ENCODE results near the gene PAX2. TPM values are rescaled to one million over a fixed set of nuclear protein-coding genes. Genes with fewer than 3 reads are reported as not detected.

Gene PAX2
- polyA plus RNA-seq, 3 donors = 130 to 141 (median 133) TPM

DNA sequence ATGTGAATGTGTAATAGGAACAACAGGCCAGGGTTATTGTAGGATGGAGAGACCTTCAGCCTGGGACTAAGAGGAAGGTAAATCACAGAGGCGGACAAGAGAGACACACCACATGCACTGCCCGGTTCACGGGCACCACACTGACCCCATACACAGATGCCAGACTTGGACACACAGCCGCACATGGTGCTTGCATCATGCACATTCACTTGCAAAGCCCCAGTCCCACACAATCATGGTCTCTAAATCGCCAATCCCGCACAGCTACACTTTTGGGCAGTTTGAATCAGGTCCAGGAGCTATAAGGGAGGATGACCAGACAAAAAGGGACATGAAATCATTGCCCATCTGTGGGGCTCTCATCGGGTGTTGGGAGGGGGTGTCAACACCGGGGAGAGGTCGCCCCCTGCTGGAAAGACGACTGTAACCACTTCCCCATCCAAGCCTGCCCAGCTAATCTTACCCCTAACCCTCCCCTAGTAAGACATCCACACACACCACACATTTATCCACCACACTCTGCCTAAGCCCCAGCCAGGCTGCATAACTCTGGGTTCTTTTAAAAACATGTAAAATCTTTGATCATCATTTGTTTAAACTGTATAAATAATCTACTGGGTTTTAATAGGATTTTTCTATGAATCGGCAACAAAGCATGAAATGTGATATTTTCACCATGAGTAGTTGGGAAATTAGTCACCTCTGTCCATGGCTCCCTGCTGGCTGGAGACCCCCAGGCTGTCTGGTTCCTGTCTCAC lies 126.8 kb downstream of the PAX2 start:
- DNase-seq (ENCODE audit: low read depth in 3 of 3, low spot score in 2 of 3) = peak in 1 of 3 donors; percentile 42

DNA sequence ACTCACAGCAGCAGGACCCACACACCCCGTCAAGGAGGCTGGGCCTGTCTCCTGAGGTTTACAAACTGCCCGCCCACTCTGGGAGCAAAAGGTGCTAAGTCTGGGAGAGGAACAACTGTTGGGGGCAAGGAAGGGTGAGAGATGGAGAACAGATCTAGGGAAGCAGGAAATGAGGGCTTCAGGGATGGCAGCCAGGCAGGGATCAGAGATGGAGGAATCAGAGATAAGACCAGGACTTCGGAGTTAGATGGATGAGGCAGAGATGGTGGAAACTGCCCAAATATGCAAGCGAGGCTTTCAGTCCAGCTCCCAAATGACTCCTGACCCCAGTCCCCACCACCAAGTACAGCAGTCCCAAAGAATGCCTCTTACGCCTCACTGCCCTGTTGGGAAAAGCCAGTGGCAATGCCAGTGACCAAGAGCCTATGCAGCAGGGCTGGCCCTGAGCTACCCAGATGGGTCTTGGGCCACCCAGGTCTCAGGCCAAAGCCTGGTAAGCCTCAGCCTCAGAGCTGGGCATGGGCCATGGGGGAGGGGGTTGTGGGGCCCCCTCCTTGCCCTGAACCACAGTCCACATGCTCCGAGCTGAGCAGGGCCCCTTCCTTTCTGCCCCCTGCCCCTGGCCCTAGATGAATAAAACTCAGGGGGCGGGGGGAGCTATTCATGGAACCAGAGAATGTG lies 127.9 kb downstream of the PAX2 start:
- no peak for DNase-seq (ENCODE audit: low read depth in 3 of 3, low spot score in 2 of 3)

DNA sequence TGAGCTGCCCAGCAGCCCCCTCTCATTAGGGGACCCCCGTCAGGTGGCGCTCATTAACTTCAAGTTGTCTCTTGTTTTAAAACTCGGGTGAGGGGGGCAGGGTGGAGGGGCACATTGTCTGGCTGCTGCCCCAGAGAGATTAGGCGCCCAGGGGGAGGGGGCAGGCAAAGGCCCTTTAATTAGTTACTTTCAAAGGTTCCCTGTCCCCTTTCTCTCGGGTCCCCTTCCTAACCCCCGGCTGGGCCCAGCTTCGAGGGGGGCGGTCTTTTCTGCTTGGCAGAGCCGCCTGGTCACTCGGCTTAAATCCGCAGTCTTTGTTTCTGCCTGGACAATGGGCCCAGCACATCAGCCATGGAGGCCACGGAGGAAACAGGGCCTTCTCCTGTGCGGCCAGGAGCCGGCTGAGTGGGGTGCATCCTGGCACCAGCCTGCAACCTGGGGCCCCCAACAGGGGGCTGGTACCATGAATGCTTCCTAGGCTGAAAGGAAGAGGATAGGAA lies 128.5 kb downstream of the PAX2 start:
- DNase-seq (ENCODE audit: low read depth in 3 of 3, low spot score in 2 of 3) = no peak

DNA sequence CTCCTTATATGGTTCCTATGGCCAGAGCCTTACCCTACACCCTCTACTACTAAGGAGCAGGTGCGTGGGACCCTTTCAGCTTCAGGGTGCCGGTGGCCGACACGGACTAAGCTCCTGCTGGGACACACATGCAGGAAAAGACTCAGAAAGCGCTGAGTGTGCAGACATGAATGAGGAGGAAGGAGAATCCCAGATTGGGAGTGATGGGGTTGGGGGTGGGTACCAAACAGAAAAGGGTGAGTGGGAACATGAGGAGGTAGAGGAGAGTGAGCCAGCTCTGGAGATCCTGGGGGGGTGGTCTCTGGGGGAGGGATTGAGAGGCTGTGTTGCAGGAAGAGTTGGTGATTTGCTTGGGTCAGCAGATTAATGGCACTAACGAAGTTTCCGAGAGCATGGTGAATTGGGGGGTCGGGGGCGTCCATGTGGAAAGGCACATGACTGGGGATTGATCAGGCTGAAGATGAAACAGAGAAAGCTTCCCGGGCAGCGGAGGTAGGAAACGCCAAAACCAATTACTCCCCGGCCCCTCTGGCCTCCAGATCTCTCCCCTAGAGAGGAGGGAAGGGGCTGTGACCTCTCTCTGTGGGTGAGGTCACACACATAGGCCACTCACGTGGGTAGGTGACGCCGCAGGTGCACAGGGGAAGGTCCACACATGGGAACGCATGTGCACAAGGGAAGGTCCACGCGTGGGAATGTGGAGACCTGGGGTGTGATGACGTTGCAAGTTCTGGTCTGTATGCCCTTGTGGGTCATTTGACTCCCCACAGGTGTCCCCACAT lies 129.5 kb downstream of the PAX2 start:
- DNase-seq (ENCODE audit: low read depth in 3 of 3, low spot score in 2 of 3) = no peak

DNA sequence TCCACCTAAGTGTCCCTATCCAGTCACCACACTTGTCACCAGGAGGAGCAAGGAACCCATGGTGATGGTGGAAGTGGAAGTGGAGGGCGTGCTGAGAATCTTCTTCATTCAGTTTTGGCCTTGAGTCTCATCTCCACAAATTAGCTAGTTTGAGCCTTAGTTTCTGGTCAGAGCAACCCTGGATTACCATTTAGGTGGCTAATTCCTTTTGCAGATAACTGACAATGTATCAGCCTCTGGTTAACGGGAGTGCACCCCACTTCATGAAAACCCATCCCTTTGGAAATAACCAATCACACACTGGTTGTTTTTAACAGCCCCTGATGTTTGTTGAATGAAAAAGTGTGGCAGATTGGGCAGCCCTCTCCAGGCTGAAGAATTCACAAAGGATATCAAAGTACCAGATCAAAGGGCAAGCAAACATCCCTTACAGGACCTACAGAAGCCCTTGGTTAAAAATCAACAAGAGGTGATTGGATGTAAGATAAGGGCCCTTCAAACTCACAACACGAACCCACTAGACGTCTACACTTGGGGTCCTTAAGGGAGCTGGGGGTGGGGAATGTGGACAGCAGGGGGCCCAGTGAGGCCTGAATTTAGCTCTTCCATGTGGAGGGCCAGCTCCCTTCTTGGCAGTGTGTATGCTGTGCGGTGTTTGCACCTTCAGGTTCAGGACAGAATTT lies 130.2 kb downstream of the PAX2 start:
- no peak for DNase-seq (ENCODE audit: low read depth in 3 of 3, low spot score in 2 of 3)

DNA sequence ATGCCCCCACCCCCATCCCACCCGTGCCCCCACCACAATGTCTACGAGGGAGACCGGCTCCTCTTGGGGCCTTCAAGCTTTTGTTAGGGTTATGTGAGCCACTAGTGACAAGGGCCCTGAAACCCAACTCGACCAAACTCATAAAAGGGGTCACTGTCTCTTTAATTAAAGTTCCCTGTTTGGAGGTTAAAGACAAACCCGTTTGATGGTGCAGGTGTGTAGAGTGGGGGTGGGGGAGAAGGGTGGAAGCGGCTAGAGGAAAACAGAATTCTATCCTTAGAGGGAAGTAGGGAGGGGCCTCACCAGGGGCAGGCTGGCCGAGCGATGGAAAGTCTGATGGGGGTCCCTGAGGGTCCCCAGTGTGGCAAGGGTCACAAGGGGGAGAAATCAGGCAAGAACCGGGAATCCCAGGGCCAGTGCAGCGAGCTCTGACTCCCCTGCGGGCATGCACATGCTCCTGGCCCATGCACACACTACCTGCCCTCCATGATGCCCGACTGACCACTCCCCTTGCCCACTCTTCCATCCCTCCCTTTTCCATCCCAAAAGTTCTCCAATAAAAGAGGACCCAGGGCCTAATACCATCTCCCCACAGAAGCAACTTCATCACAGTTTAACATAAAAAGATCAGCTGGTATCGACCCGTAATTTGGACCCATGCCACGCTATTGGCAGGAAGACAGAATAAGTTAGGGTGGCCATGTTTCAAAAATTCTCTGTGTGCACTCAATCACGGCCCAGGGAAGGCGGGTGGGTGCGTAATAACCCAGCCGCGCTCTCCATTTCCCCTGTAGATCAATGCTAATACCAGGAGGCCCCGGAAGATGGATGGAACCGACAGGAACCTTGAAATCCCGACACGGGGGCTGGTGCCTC lies 131.4 kb downstream of the PAX2 start:
- no peak for DNase-seq (ENCODE audit: low read depth in 3 of 3, low spot score in 2 of 3)

DNA sequence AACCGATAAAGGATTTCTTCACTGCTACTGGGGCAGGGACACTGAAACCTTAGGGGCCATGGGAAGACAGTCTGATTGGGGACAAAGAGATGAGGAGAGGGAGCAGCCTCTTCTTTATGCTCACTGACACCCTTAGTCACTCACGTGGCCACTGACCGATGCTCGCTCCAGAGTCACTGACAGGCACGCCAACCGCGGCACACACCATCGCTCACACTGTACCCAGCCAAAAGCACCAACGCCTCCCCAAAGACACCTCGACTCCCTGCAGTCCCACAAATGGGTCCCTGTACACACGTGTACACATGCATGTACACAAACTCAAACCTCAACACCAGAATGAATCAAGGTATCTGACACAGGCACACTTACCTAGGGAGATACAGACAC lies 132.1 kb downstream of the PAX2 start:
- no peak for DNase-seq (ENCODE audit: low read depth in 3 of 3, low spot score in 2 of 3)

DNA sequence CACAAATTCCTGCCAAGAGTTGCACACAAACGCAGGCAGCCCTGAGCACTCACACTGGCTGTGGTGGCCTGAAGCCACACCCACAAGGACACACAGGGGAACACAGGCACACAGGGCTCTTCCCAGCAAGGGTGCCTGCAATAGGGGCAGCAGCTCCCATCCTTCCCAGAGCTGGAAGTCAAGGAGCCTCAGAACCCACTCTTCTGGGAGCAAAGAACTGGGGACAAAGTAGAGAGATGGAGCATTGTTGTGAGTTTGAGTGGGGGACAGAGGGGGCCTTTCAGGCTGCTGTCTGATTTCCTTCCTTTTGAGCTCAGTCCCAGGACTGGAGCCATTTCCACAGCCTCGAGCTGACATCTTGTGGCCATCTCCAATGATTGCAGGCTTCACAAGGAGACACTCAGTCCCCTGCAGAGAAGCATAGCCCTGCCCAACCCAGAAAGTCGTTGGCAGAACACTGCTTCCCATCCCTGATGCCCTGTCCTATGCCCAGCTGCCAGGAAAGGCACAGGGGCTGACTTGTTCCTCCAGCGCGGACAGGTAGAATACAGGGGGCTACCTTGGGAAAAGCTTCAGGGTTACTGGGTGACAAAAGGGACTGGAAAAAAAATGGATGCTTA lies 133.0 kb downstream of the PAX2 start:
- DNase-seq (ENCODE audit: low read depth in 3 of 3, low spot score in 2 of 3) = peak in 2 of 3 donors; percentile 65 to 72

Other genes starting within 250 kb of the PAX2 start
- gene SEC31B, start 225.7 kb upstream of the PAX2 start, polyA plus RNA-seq (ENCODE audit: insufficient read length in 3 of 3) = 10 to 100 TPM; 10.4 to 16.5 (median 12.2) TPM
- 100 to 1,000 TPM; 144 to 170 (median 155) TPM for gene NDUFB8, start 215.7 kb upstream of the PAX2 start, polyA plus RNA-seq (ENCODE audit: insufficient read length in 3 of 3)
- 10 to 100 TPM; 41.9 to 45.1 (median 43.8) TPM for gene HIF1AN, start 209.6 kb upstream of the PAX2 start, polyA plus RNA-seq (ENCODE audit: insufficient read length in 3 of 3)
- gene SLF2, start 167.4 kb downstream of the PAX2 start, polyA plus RNA-seq (ENCODE audit: insufficient read length in 3 of 3) = 10 to 100 TPM; 29.7 to 32.9 (median 30.9) TPM
- gene SEMA4G, start 223.9 kb downstream of the PAX2 start, polyA plus RNA-seq (ENCODE audit: insufficient read length in 3 of 3) = 10 to 100 TPM; 41.1 to 48.1 (median 43.6) TPM
- gene MRPL43, start 241.9 kb downstream of the PAX2 start, polyA plus RNA-seq (ENCODE audit: insufficient read length in 3 of 3) = 10 to 100 TPM; 86.9 to 95.2 (median 87.1) TPM
- 10 to 100 TPM; 16.3 to 18.6 (median 18.0) TPM for gene TWNK, start 242.0 kb downstream of the PAX2 start, polyA plus RNA-seq (ENCODE audit: insufficient read length in 3 of 3)

All from right renal cortex interstitium (tissue), 3 donors.